Activated CD8-positive, alpha-beta memory T cell treated with anti-CD3 and anti-CD28 coated beads for 48 hours (primary cell): ENCODE data around the gene FBXW4.
"Not testable (repeated sequence)": the region's sequence is repeated elsewhere in the genome, so short reads cannot be mapped to it uniquely, and the experiment has no call there.

Source experiments
- DNase-seq, 3 experiments: peaks; one replicate each; pipeline ENCODE4 v3.0.0-alpha.2; 2020; ENCODE audit warnings: low read depth in 2 of 3, low spot score in 2 of 3

The FBXW4 gene

GRCh38 chr10:101656890-101657289, 38.1 kb downstream of the FBXW4 start:
- DNase-seq = no peak

- DNase-seq = no peak
Observed at GRCh38 chr10:101655570-101655969, 39.4 kb downstream of the FBXW4 start.

DNA sequence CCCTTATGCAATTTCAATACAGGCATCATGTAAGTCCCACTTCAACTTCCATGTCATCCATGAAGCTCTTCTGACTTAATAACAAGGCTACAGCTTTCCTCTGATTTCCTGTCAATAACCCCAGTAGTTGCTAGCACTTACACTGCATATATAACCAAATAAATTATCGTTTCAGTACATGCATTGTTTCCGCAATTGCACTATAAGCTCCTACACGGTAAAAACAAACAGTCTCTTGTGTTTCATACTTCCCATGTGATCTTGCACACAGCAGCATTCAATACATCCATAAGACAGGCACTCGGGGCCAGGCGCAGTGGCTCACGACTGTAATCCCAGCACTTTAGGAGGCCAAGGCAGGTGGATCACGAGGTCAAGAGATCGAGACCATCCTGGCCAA, 41.4 kb downstream of the FBXW4 start:
- no peak for DNase-seq

DNA sequence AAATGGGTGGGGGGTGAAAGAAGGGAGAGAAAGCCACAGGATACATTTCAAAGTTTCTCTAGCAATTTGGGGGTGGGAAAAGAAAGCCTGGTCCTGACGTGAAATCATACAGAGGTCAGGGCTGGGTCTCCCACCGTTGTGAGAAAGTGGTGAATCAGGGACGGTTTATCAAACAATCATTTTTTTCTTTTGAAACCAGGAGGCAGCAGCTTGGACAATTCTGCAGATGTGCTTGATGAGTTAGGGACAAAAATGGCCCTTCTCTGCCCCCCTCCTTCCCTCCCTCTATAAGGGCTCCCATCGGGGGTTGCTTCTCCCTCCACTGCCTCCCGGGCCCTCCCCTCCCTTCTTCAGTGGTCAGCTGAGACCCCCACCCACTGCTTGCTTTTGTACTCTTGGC, 43.6 kb downstream of the FBXW4 start:
- DNase-seq = no peak

- no peak for DNase-seq
Observed at GRCh38 chr10:101650863-101651262, 44.1 kb downstream of the FBXW4 start.

DNA sequence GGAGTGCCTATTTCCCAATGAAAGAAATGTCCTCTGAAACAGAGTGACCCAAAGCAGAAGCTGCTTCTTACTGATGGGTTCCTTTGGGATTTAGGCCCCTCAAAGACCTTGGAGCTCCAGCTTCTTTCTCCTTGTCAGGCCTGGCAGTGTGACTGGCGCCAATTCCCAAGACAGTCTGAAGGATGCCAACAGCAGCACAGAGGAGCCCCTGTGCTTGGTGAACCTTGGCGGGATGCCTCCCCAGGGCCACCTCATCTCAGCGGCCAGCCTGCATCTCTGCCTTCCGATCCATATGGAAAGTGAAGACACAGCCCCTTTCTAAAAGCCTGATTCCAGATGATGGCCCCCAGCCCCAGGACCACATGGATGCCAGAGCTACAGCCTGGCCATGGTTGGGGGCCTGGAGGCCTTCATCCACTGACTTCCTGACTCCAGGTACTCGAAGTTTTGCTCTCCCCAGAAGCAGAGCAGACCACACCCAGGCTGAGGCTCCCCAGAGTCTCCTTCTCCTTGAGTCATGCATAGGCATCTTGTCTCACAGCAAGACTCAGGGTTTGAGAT, 45.4 kb downstream of the FBXW4 start:
- no peak for DNase-seq

DNA sequence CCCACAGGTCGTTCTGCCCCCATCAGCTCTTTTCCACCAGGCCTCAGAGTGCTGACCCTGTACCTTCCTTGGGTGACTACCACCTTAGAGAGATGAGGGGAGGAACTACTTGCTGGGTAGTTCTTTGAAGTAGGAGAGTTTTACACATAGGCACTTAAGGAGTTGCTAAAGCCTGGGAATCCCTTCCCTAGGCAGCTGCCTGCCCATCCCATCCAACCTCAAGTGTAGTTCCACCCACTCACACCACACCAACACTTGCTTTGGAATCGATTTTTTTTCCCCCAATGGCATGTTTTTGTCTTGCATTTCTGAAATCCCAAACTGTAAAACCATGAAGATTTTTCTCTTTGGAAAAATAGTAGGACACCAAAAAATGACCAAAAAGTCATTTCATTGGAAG, 47.7 kb downstream of the FBXW4 start:
- no peak for DNase-seq

GRCh38 chr10:101646364-101646763, 48.6 kb downstream of the FBXW4 start:
- DNase-seq = no peak

- no peak for DNase-seq
Observed at GRCh38 chr10:101645659-101646058, 49.3 kb downstream of the FBXW4 start.

DNA sequence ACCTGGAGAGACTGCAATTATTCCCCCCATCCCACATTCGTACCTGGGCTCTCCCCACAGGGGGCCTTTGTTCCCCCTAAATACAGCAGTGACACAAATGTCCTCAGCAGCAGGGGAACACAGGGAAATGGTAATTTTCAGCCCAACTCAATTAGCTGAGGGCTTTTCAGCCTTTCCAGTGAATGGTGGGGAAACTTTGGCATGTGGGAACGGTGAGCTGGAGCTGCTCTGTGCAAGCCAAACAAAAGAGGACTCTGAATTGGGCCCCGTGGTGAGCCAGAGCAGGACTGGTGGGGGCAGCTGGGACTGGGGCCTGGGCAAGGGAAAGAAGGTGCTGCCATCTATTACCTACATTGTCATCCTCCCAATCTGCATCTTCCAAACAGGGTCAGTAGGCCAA, 51.0 kb downstream of the FBXW4 start:
- no peak for DNase-seq

DNA sequence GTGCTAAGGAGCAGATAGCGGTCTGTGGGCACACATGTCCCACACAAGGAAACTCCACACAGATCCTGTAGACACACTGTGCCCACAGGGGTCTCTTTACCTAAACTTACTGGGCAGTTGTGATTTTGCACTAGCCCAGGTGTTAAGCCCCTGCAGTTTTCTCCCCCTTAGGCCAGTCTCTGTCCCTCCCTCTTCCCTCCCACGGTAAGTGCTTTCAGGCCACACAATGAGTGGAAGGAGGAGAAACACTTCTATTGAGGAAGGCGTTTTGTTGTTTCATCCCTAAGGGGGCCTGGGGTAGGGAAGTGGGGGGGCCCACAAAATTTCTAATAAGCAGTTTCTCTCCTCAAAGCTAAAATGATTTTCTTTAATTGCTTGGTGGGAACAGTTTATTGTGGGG, 51.4 kb downstream of the FBXW4 start:
- DNase-seq = no peak

GRCh38 chr10:101639141-101639900, 55.6 kb downstream of the FBXW4 start:
- no peak for DNase-seq

DNA sequence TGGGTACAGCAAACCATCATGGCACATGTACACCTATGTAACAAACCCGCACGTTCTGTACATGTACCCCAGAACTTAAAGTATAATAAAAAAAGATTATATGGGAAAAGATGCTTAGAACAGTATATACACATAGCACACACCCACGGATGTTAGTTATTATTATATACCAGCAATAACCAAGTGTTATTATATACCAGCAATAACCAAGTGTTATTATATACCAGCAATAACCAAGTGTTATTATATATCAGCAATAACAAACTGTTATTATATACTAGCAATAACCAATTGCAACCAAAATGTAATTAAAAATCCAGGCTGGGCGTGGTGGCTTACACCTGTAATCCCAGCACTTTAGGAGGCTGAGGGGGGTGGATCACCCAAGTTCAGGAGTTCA, 61.5 kb downstream of the FBXW4 start:
- DNase-seq = not testable (repeated sequence)

- no peak for DNase-seq
Observed at GRCh38 chr10:101631821-101632475, 63.0 kb downstream of the FBXW4 start.

DNA sequence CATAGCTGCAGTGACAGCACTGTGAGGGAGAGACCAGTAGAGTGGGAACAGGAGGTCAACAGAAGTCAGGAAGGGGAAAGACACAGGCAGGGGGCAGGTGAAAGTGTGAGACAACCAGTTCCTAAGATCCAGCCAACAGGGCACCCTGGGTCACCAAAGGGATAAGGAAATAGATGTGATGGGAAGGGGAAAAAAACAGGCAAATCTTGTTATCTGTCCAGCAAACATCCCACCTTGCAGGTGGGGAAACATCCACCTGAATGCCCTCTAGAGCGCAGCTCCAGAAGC, 64.4 kb downstream of the FBXW4 start:
- no peak for DNase-seq

- no peak for DNase-seq
Observed at GRCh38 chr10:101629837-101630632, 64.9 kb downstream of the FBXW4 start.

DNA sequence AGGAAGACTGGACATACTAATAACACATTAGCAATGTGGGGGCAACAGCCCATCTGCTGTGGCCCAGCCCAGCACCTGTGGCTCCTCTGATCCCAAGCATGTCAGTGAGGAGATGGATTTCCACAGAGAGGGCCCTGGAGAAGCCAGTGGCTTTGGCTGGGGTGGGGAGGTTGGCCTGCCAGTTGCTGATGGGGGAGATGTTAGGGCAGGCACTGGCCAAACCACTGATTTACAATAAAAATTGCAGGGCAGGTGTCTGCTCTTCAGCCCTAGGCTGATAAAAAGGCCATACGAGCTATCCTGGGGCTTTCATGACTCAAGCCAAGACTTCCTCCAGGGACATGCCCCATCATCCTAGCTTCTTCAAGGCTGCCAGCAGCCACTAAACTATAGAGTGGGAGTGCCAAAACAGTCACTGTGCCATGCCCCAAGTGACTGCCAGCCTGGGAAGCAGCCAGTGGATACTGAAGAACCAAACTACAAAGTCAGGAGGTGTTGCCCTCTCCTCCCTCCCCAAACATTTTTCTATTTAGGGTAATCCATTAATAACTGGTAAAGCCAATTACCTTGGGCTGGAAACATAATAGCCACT, 69.1 kb downstream of the FBXW4 start:
- no peak for DNase-seq

- DNase-seq = no peak
Observed at GRCh38 chr10:101624526-101625102, 70.4 kb downstream of the FBXW4 start.

GRCh38 chr10:101623528-101623927, 71.4 kb downstream of the FBXW4 start:
- no peak for DNase-seq

GRCh38 chr10:101619983-101620382, 75.0 kb downstream of the FBXW4 start:
- DNase-seq = no peak

- DNase-seq = no peak
Observed at GRCh38 chr10:101618871-101619270, 76.1 kb downstream of the FBXW4 start.
